NCI-H82 (cell line): ENCODE measurements around the gene ZNF189.
"Not testable (repeated sequence)": the region's sequence is repeated elsewhere in the genome, so short reads cannot be mapped to it uniquely, and the experiment has no call there.

Source experiments
- DNase-seq: peaks from one replicate; lab custom pipeline; 2025; lab: John Stamatoyannopoulos, UW

ZNF189 gene

GRCh38 chr9:101380295-101380694 is 18.4 kb upstream of the ZNF189 start:
- no peak for DNase-seq

- DNase-seq: no peak
Observed at GRCh38 chr9:101381118-101381517, 17.5 kb upstream of the ZNF189 start.

- no peak for DNase-seq
Observed at GRCh38 chr9:101381833-101382342, 16.8 kb upstream of the ZNF189 start.

- DNase-seq: no peak
Observed at GRCh38 chr9:101383361-101383760, 15.3 kb upstream of the ZNF189 start.

GRCh38 chr9:101384873-101385536 is 13.6 kb upstream of the ZNF189 start, which contains the start of gene BAAT:
TSS of gene BAAT (minus strand) at chr9:101385006. CDS start at chr9:101371404, 13,602 bp downstream.
- DNase-seq: not testable (repeated sequence)

GRCh38 chr9:101387871-101388506 is 10.7 kb upstream of the ZNF189 start:
- peak; percentile 64 for DNase-seq

GRCh38 chr9:101388507-101388993 is 10.1 kb upstream of the ZNF189 start:
- peak; percentile 24 for DNase-seq

GRCh38 chr9:101393135-101393534 is 5.5 kb upstream of the ZNF189 start:
- DNase-seq: no peak

GRCh38 chr9:101394687-101395086 is 4.0 kb upstream of the ZNF189 start:
- no peak for DNase-seq

- peak; percentile 37 for DNase-seq
Observed at GRCh38 chr9:101397746-101398067, 944 bp upstream of the ZNF189 start.

GRCh38 chr9:101398930-101399642 is 435 bp downstream of the ZNF189 start:
- DNase-seq: peak; percentile 27

GRCh38 chr9:101399643-101399970 is 956 bp downstream of the ZNF189 start:
- peak; percentile 22 for DNase-seq

GRCh38 chr9:101400120-101400519 is 1.5 kb downstream of the ZNF189 start:
- no peak for DNase-seq

- DNase-seq: no peak
Observed at GRCh38 chr9:101403516-101404285, 5.0 kb downstream of the ZNF189 start.

GRCh38 chr9:101408374-101409078 is 9.9 kb downstream of the ZNF189 start:
- no peak for DNase-seq

- no peak for DNase-seq
Observed at GRCh38 chr9:101409079-101409477, 10.4 kb downstream of the ZNF189 start.

GRCh38 chr9:101414839-101415238 is 16.2 kb downstream of the ZNF189 start:
- DNase-seq: no peak

- no peak for DNase-seq
Observed at GRCh38 chr9:101415578-101415977, 16.9 kb downstream of the ZNF189 start.

- DNase-seq: no peak
Observed at GRCh38 chr9:101417389-101417788, 18.7 kb downstream of the ZNF189 start.

- no peak for DNase-seq
Observed at GRCh38 chr9:101417977-101418376, 19.3 kb downstream of the ZNF189 start.
